GM12878 (cell line): ENCODE results near the gene NAP1L5. TPM values are rescaled to one million over a fixed set of nuclear protein-coding genes. Genes with fewer than 3 reads are reported as not detected.

Experiments
- ATAC-seq: fragments of 200-7000 bp; cut with Tn5 transposase; 3 replicates; pipeline ENCODE4 v1.9.1; 2020; ENCODE audit warnings: mild to moderate bottlenecking, moderate library complexity
- BruUV-seq: library from RNA; stranded (reverse); fragments of 400-500 nt; replicated peaks from 2 replicates; lab custom pipeline; 2021; lab: Mats Ljungman, UMichigan
- CTCF ChIA-PET: fragments of 300-600 bp; sonication (Branson Sonifier 250); formaldehyde crosslinking; extraction: SDS; loops from one replicate; lab custom pipeline; 2021; ENCODE audit warnings: inconsistent platforms; lab: Yijun Ruan, JAX
- POLR2A ChIA-PET: fragments of 350-600 bp; formaldehyde crosslinking; extraction: SDS; loops from one replicate; lab custom pipeline; 2021; ENCODE audit warnings: inconsistent platforms; lab: Charles Lee
- RAD21 ChIA-PET: fragments of 300-600 bp; sonication (Branson Sonifier 250); formaldehyde crosslinking; loops from one replicate; lab custom pipeline; 2023; ENCODE audit warnings: antibody characterized with exemption; ENCODE audit not compliant: unreplicated experiment; lab: Charles Lee
- SMC1A ChIA-PET: fragments of 300-600 bp; sonication (Branson Sonifier 250); formaldehyde crosslinking; loops from one replicate; lab custom pipeline; 2023; ENCODE audit not compliant: unreplicated experiment, uncharacterized antibody; lab: Charles Lee
- DNase-seq: peaks from one replicate; pipeline ENCODE4 v3.0.0-alpha.2; 2011; ENCODE audit warnings: low read depth, low spot score
- FAIRE-seq: peaks from 3 replicates; lab custom pipeline; 2011; peaks lifted over from hg19 to GRCh38; lab: Jason Lieb, UNC
- H2AFZ ChIP-seq: 2 replicates; pipeline ENCODE4 v1.6.0; 2011; ENCODE audit warnings: low read depth, low read length, control low read depth; ENCODE audit not compliant: control insufficient read depth
- H3K27ac ChIP-seq: 2 replicates; pipeline ENCODE4 v1.5.1; 2011; ENCODE audit warnings: control low read depth; ENCODE audit not compliant: control insufficient read depth, insufficient read depth
- H3K27me3 ChIP-seq, 2 experiments: replicated peaks in 1 of 2; 2 replicates each; pipeline versions ENCODE4 v1.6.0 to v1.6.1; 2011; ENCODE audit warnings: low read length in 1 of 2; ENCODE audit not compliant: control insufficient read depth in 2 of 2, insufficient read depth in 2 of 2
- H3K36me3 ChIP-seq, 2 experiments: 2 replicates each; pipeline ENCODE4 v1.5.1; 2011; ENCODE audit warnings: low read length in 1 of 2; ENCODE audit not compliant: control insufficient read depth in 2 of 2, insufficient read depth in 2 of 2
- H3K4me1 ChIP-seq: 2 replicates; pipeline ENCODE4 v1.6.1; 2011; ENCODE audit warnings: mild to moderate bottlenecking, low read length, moderate library complexity, mixed read lengths; ENCODE audit not compliant: control insufficient read depth, insufficient read depth
- H3K4me2 ChIP-seq: 2 replicates; pipeline ENCODE4 v1.6.0; 2011; ENCODE audit warnings: control low read depth; ENCODE audit not compliant: control insufficient read depth, insufficient read depth
- H3K4me3 ChIP-seq: fragments of 200-600 bp; sonication (generic); 2 replicates; pipeline ENCODE4 v1.5.1; 2016
- H3K79me2 ChIP-seq: 2 replicates; pipeline ENCODE4 v1.6.0; 2011; ENCODE audit warnings: low read length; ENCODE audit not compliant: control insufficient read depth, insufficient read depth
- H3K9ac ChIP-seq: 2 replicates; pipeline ENCODE4 v1.8.0; 2011; ENCODE audit warnings: low read length, control low read depth, mixed read lengths; ENCODE audit not compliant: control insufficient read depth, insufficient read depth
- H3K9me3 ChIP-seq: replicated peaks from 3 replicates; pipeline ENCODE4 v1.5.1; 2011; ENCODE audit warnings: mild to moderate bottlenecking, low read length; ENCODE audit not compliant: control insufficient read depth, insufficient read depth
- H4K20me1 ChIP-seq: 2 replicates; pipeline ENCODE4 v1.6.0; 2011; ENCODE audit not compliant: control insufficient read depth, insufficient read depth
- CTCF ChIP-seq, 3 experiments: IDR thresholded peaks in 2 of 3; conservative IDR thresholded peaks in 1 of 3; 2 replicates each; pipeline ENCODE4 v1.5.1; 2011; ENCODE audit warnings: low read depth in 3 of 3, low read length in 3 of 3, mild to moderate bottlenecking in 3 of 3, control low read depth in 2 of 3, moderate library complexity in 2 of 3, inconsistent platforms in 1 of 3, mixed read lengths in 1 of 3; ENCODE audit not compliant: control insufficient read depth in 2 of 3, insufficient read depth in 1 of 3; ENCODE audit errors: extremely low read depth in 1 of 3
- LARP7 ChIP-seq: fragments of 450-650 bp; IDR thresholded peaks from 2 replicates; pipeline ENCODE4 v1.6.1; 2017; ENCODE audit warnings: mild to moderate bottlenecking
- PAX8 ChIP-seq: fragments of 450-650 bp; IDR thresholded peaks from 2 replicates; pipeline ENCODE4 v1.6.1; 2017; ENCODE audit warnings: mild to moderate bottlenecking, moderate library complexity
- SIN3A ChIP-seq: IDR thresholded peaks from 2 replicates; pipeline ENCODE4 v1.6.1; 2012; ENCODE audit warnings: low read depth, low read length, improper control_type of control experiment
- STAT3 ChIP-seq: IDR thresholded peaks from 2 replicates; pipeline ENCODE4 v1.6.1; 2011; ENCODE audit warnings: low read depth, low read length, improper control_type of control experiment
- ZSCAN29 ChIP-seq: fragments of 450-650 bp; IDR thresholded peaks from 2 replicates; pipeline ENCODE4 v1.6.1; 2017; ENCODE audit warnings: mild to moderate bottlenecking, moderate library complexity
- WGBS: methylation state at CpG from one replicate; pipeline ENCODE4 v1.1.6; 2016; ENCODE audit warnings: low lambda C conversion rate; ENCODE audit not compliant: insufficient replicate concordance, insufficient coverage; ENCODE audit errors: missing lambda C conversion rate; 5-methylcytosine and 5-hydroxymethylcytosine counted together
- in situ Hi-C: fragments of 300-500 bp; cut with MboI; formaldehyde crosslinking; loops from 9 replicates; pipeline ENCODE4 v1.14.3; 2018; ENCODE audit warnings: mixed read lengths
- intact Hi-C: fragments of 100-400 bp; cut with micrococcal nuclease; formaldehyde crosslinking; loops from one replicate; pipeline ENCODE4 v1.14.2; 2022; ENCODE audit not compliant: unreplicated experiment
- polyA plus RNA-seq, 11 experiments: library from polyadenylated mRNA; depleted of rRNA in 4 of 11; unstranded in 6 of 11; stranded (reverse) in 5 of 11; fragments of >200 nt; fragmentation: Nextera tagmentation in 4 of 11; fragmentation: Illumina TruSeq in 1 of 11; extraction: Ambion mirVana in 4 of 11; extraction: Trizol in 1 of 11; gene quantifications; 1 replicate in 1 of 11; 2 replicates in 10 of 11; pipeline versions ENCODE4 v1.2.1 to v1.2.3, GENCODE V29; 2011 to 2016; ENCODE audit warnings: inconsistent platforms in 2 of 11, missing spikeins in 2 of 11, low read depth in 1 of 11
- total RNA-seq, 4 experiments: library from RNA; depleted of rRNA in 3 of 4; stranded (reverse); fragments of >200 nt in 3 of 4; fragmentation: Illumina TruSeq in 1 of 4; extraction: Trizol in 1 of 4; gene quantifications; 2 replicates each; pipeline versions ENCODE4 v1.2.1 to v1.2.3, GENCODE V29; 2013 to 2021
- TF ChIP-seq, protein P1 (sequence below): fragments of 450-650 bp; IDR thresholded peaks from 2 replicates; pipeline ENCODE4 v1.6.1; 2017; ENCODE audit warnings: borderline replicate concordance
- TF ChIP-seq, protein P2 (sequence below): fragments of 450-650 bp; IDR thresholded peaks from 2 replicates; pipeline ENCODE4 v1.6.1; 2017; ENCODE audit warnings: mild to moderate bottlenecking, low read depth, inconsistent platforms; ENCODE audit not compliant: poor library complexity, severe bottlenecking

The NAP1L5 gene
- total and polyA plus RNA-seq, 10 of the 15 experiments (the other 5 are each of a cell fraction or from before 2014, with no cell fraction given) = 2.1 to 5.3 (median 3.7) TPM

GRCh38 chr4:88698519-88698918 is 890 bp upstream of the NAP1L5 start:
- ChIA-PET RAD21 (no interaction called here), SMC1A (no interaction called here), POLR2A (no interaction called here), CTCF (interaction anchor here (0.9 to 1.0 kb wide), 2 partner anchors 37 to 171 kb away, joined by 3 read pairs; no protein-coding TSS in a partner anchor)
- H4K20me1 ChIP-seq = no peaks in the 10 kb centered on the region
- in situ Hi-C loops (no loop called here), intact Hi-C loops (no loop called here)
- H3K79me2 ChIP-seq = no peaks in the 10 kb centered on the region
- no peak overlapping the region for H3K4me2 ChIP-seq
- H3K9ac ChIP-seq = no peak overlapping the region
- DNase-seq (no peak), ATAC-seq (no peak), FAIRE-seq (no peak)
- H3K36me3 ChIP-seq = no peaks in the 10 kb centered on the region
- no peak overlapping the region for H2AFZ ChIP-seq
- no peak overlapping the region for H3K4me3 ChIP-seq
- no peaks in the 10 kb centered on the region for H3K9me3 ChIP-seq
- no peak overlapping the region for H3K27ac ChIP-seq
- no peaks in the 10 kb centered on the region for H3K27me3 ChIP-seq
- WGBS = 97% methylated on average over 3 of the region's 7 CpGs
- H3K4me1 ChIP-seq = no peaks in the 10 kb centered on the region
- no peak for TF ChIP-seq STAT3
- no peak for TF ChIP-seq SIN3A
- TF ChIP-seq, protein P1, sequence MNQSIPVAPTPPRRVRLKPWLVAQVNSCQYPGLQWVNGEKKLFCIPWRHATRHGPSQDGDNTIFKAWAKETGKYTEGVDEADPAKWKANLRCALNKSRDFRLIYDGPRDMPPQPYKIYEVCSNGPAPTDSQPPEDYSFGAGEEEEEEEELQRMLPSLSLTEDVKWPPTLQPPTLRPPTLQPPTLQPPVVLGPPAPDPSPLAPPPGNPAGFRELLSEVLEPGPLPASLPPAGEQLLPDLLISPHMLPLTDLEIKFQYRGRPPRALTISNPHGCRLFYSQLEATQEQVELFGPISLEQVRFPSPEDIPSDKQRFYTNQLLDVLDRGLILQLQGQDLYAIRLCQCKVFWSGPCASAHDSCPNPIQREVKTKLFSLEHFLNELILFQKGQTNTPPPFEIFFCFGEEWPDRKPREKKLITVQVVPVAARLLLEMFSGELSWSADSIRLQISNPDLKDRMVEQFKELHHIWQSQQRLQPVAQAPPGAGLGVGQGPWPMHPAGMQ = no peak
- no peak for TF ChIP-seq CTCF (IDR thresholded peaks at IDR 0.05 in 2 of 3, conservative IDR thresholded peaks at IDR 0.05 in 1 of 3; ENCODE audit: control insufficient read depth in 2 of 3, extremely low read depth in 1 of 3, insufficient read depth in 1 of 3, low read depth in 3 of 3, low read length in 3 of 3)
- no peak for TF ChIP-seq LARP7
- TF ChIP-seq, protein P2, sequence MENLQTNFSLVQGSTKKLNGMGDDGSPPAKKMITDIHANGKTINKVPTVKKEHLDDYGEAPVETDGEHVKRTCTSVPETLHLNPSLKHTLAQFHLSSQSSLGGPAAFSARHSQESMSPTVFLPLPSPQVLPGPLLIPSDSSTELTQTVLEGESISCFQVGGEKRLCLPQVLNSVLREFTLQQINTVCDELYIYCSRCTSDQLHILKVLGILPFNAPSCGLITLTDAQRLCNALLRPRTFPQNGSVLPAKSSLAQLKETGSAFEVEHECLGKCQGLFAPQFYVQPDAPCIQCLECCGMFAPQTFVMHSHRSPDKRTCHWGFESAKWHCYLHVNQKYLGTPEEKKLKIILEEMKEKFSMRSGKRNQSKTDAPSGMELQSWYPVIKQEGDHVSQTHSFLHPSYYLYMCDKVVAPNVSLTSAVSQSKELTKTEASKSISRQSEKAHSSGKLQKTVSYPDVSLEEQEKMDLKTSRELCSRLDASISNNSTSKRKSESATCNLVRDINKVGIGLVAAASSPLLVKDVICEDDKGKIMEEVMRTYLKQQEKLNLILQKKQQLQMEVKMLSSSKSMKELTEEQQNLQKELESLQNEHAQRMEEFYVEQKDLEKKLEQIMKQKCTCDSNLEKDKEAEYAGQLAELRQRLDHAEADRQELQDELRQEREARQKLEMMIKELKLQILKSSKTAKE = no peak
- TF ChIP-seq PAX8 = no peak
- no peak for TF ChIP-seq ZSCAN29
- TF ChIP-seq, all 136 proteins: peak for 0
- no TSS peak for BruUV-seq
